ENCODE measurements around the gene R3HDM2.
A peak's percentile ranks its signal among the peaks of the same experiment; 100 is the strongest.

DNA sequence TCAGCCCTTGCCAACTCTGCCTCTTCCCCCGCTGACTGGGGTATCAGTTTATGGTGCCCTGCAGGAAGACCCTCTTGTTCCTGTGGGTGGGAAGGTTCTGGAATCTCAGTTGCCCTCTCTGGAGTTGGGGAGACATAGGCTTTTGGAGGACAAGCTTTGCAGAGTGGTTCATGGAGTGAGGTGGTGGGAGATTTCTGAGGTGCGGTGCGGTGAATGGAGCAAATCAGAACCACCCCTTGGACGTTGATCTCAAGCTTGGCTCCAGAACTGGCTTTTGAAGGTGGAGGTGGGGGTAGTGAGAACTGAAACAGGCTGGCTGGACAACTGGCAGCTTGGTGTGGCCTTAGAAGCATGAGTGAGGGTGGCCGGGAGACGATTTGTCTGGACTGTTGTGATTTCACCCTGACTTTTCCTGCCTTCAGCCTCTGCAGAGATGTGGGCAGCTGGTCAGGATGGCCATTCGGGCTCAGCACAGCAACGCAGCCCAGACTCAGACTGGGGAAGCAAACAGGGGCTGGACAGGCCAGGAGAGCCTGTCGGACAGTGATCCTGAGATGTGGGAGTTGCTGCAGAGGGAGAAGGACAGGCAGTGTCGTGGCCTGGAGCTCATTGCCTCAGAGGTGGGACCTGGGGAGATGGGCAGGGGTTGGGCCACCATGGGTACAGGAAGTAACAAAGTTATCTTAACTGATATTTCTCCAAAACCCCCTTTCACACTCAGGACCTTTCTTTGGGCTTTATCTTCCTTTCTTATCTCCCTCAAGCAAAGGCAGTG lies 200.3 kb downstream of the R3HDM2 start:
- TF ChIP-seq, protein P1, sequence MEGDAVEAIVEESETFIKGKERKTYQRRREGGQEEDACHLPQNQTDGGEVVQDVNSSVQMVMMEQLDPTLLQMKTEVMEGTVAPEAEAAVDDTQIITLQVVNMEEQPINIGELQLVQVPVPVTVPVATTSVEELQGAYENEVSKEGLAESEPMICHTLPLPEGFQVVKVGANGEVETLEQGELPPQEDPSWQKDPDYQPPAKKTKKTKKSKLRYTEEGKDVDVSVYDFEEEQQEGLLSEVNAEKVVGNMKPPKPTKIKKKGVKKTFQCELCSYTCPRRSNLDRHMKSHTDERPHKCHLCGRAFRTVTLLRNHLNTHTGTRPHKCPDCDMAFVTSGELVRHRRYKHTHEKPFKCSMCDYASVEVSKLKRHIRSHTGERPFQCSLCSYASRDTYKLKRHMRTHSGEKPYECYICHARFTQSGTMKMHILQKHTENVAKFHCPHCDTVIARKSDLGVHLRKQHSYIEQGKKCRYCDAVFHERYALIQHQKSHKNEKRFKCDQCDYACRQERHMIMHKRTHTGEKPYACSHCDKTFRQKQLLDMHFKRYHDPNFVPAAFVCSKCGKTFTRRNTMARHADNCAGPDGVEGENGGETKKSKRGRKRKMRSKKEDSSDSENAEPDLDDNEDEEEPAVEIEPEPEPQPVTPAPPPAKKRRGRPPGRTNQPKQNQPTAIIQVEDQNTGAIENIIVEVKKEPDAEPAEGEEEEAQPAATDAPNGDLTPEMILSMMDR (IDR thresholded peaks at IDR 0.05; ENCODE audit: low read depth, low read length, missing input control) = no peak
- TF ChIP-seq, protein P2, sequence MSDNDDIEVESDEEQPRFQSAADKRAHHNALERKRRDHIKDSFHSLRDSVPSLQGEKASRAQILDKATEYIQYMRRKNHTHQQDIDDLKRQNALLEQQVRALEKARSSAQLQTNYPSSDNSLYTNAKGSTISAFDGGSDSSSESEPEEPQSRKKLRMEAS (IDR thresholded peaks at IDR 0.05) = no peak
- TF ChIP-seq RXRA (IDR thresholded peaks at IDR 0.05) (peak in 1 of 2 donors; percentile 3), JUND (IDR thresholded peaks at IDR 0.05) (no peak), EGR1 (IDR thresholded peaks at IDR 0.05; ENCODE audit: low read depth in 2 of 2) (no peak), RAD21 (IDR thresholded peaks at IDR 0.05) (no peak), NR2F2 (IDR thresholded peaks at IDR 0.05) (no peak), HNF4A (conservative IDR thresholded peaks at IDR 0.05) (peak; percentile 62 to 76), GABPA (IDR thresholded peaks at IDR 0.05 in 1 of 2, conservative IDR thresholded peaks at IDR 0.05 in 1 of 2) (no peak)
- TF ChIP-seq, protein P3, sequence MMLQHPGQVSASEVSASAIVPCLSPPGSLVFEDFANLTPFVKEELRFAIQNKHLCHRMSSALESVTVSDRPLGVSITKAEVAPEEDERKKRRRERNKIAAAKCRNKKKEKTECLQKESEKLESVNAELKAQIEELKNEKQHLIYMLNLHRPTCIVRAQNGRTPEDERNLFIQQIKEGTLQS (IDR thresholded peaks at IDR 0.05) = no peak
- TF ChIP-seq, protein P4, sequence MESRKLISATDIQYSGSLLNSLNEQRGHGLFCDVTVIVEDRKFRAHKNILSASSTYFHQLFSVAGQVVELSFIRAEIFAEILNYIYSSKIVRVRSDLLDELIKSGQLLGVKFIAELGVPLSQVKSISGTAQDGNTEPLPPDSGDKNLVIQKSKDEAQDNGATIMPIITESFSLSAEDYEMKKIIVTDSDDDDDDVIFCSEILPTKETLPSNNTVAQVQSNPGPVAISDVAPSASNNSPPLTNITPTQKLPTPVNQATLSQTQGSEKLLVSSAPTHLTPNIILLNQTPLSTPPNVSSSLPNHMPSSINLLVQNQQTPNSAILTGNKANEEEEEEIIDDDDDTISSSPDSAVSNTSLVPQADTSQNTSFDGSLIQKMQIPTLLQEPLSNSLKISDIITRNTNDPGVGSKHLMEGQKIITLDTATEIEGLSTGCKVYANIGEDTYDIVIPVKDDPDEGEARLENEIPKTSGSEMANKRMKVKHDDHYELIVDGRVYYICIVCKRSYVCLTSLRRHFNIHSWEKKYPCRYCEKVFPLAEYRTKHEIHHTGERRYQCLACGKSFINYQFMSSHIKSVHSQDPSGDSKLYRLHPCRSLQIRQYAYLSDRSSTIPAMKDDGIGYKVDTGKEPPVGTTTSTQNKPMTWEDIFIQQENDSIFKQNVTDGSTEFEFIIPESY (IDR thresholded peaks at IDR 0.05) = no peak
- TF ChIP-seq, protein P5, sequence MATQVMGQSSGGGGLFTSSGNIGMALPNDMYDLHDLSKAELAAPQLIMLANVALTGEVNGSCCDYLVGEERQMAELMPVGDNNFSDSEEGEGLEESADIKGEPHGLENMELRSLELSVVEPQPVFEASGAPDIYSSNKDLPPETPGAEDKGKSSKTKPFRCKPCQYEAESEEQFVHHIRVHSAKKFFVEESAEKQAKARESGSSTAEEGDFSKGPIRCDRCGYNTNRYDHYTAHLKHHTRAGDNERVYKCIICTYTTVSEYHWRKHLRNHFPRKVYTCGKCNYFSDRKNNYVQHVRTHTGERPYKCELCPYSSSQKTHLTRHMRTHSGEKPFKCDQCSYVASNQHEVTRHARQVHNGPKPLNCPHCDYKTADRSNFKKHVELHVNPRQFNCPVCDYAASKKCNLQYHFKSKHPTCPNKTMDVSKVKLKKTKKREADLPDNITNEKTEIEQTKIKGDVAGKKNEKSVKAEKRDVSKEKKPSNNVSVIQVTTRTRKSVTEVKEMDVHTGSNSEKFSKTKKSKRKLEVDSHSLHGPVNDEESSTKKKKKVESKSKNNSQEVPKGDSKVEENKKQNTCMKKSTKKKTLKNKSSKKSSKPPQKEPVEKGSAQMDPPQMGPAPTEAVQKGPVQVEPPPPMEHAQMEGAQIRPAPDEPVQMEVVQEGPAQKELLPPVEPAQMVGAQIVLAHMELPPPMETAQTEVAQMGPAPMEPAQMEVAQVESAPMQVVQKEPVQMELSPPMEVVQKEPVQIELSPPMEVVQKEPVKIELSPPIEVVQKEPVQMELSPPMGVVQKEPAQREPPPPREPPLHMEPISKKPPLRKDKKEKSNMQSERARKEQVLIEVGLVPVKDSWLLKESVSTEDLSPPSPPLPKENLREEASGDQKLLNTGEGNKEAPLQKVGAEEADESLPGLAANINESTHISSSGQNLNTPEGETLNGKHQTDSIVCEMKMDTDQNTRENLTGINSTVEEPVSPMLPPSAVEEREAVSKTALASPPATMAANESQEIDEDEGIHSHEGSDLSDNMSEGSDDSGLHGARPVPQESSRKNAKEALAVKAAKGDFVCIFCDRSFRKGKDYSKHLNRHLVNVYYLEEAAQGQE (IDR thresholded peaks at IDR 0.05) = peak; percentile 76

Measured in liver (tissue), 3 donors.